ENCODE data around the gene RAB8A. TPM values are rescaled to one million over a fixed set of nuclear protein-coding genes. Genes with fewer than 3 reads are reported as not detected.

The RAB8A gene
- total RNA-seq = 100 to 1,000 TPM in 1 of 9 donors, 10 to 100 TPM in 8; 42.6 to 118 (median 72.1) TPM
- polyA plus RNA-seq = 100 to 1,000 TPM in 1 of 3 donors, 10 to 100 TPM in 2; 32.0 to 143 (median 34.8) TPM
- long read RNA-seq, donor 1, transcript RAB8A-201 (8 exons, 2,827 nt) = major isoform, 45 of 47 reads
- long read RNA-seq, donor 1, partial matches to known transcripts = 0 of 47 reads
- long read RNA-seq, donor 1, other reads (novel, unspliced or antisense) = 0 of 47 reads
- long read RNA-seq, donor 2, transcript RAB8A-201 (8 exons, 2,827 nt) = major isoform, 13 of 15 reads
- long read RNA-seq, donor 2, partial matches to known transcripts = 0 of 15 reads
- long read RNA-seq, donor 2, other reads (novel, unspliced or antisense) = 0 of 15 reads
- long read RNA-seq, donor 3, transcript RAB8A-201 (8 exons, 2,827 nt) = major isoform, 28 of 29 reads
- long read RNA-seq, donor 3, partial matches to known transcripts = 0 of 29 reads
- long read RNA-seq, donor 3, other reads (novel, unspliced or antisense) = 0 of 29 reads
- long read RNA-seq, donor 4, transcript RAB8A-201 (8 exons, 2,827 nt) = major isoform, 95 of 102 reads
- long read RNA-seq, donor 4, partial matches to known transcripts = 3 of 102 reads
- long read RNA-seq, donor 4, other reads (novel, unspliced or antisense) = 3 of 102 reads
- long read RNA-seq, donor 5, transcript RAB8A-201 (8 exons, 2,827 nt) = major isoform, 154 of 161 reads
- long read RNA-seq, donor 5, partial matches to known transcripts = 1 of 161 reads
- long read RNA-seq, donor 5, other reads (novel, unspliced or antisense) = 5 of 161 reads
- long read RNA-seq, donor 6, transcript RAB8A-201 (8 exons, 2,827 nt) = major isoform, 45 of 48 reads
- long read RNA-seq, donor 6, partial matches to known transcripts = 2 of 48 reads
- long read RNA-seq, donor 6, other reads (novel, unspliced or antisense) = 1 of 48 reads
- long read RNA-seq, donor 7, transcript RAB8A-201 (8 exons, 2,827 nt) = major isoform, 19 of 21 reads
- long read RNA-seq, donor 7, partial matches to known transcripts = 0 of 21 reads
- long read RNA-seq, donor 7, other reads (novel, unspliced or antisense) = 0 of 21 reads
- long read RNA-seq, donor 8, transcript RAB8A-201 (8 exons, 2,827 nt) = major isoform, 41 of 61 reads
- long read RNA-seq, donor 8, partial matches to known transcripts = 18 of 61 reads
- long read RNA-seq, donor 8, other reads (novel, unspliced or antisense) = 0 of 61 reads
- long read RNA-seq, donor 9, transcript RAB8A-201 (8 exons, 2,827 nt) = major isoform, 31 of 31 reads
- long read RNA-seq, donor 9, partial matches to known transcripts = 0 of 31 reads
- long read RNA-seq, donor 9, other reads (novel, unspliced or antisense) = 0 of 31 reads
- long read RNA-seq, donor 10, transcript RAB8A-201 (8 exons, 2,827 nt) = major isoform, 23 of 23 reads
- long read RNA-seq, donor 10, partial matches to known transcripts = 0 of 23 reads
- long read RNA-seq, donor 10, other reads (novel, unspliced or antisense) = 0 of 23 reads

DNA sequence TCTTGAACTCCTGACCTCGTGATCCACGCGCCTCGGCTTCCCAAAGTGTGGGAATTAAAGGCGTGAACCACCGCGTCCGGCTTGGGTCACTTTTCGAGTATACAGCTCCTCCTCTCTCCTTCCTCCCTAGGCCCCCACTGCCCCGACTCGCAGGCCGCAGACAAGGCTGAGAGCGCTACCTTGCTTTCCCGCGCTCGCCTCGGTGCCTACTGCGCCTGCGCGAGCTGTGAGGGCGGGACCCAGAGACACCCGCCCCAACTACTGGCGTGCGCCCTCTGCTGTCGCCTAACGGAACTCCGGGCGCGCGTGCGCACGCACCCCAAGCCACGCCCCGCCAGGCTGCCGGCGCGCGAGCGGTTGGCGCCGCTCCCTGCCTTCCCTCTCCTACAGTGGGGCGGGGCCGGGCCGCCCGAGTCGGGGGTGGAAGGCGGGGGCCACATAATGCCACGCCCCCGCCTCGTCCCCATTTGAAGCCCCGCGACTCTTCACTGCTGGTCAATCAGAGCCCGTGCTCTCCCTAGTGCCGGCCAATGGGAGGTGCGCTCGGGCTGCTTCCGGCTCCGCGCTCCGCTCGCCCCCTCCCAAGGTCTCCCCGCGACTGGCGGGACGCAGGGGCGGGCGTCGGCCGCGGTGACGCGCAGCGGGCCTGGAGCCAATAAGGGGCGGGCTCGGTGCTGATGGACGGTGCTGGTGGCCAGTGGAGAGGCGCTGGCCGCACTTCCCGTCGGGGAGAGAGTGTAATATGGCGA is at the start of gene RAB8A:
Gene RAB8A, plus strand, starts transcription at position 730 of the 749 bp plus-strand sequence. Its CDS starts 13 bp downstream, at position 743.
- H3K9me3 ChIP-seq (replicated peaks in 1 of 3) = no peaks in the 10 kb centered on the region
- H3K4me1 ChIP-seq (replicated peaks in 1 of 2) = peaks cover 15 to 47% of the 10 kb centered on the region in 2 donors
- intact Hi-C loops (cut with DNase I) = loop anchor here in 1 of 2 donors (5.0 kb wide), 1 partner anchor 39 kb away; no protein-coding TSS in a partner anchor
- TF ChIP-seq, protein P1, sequence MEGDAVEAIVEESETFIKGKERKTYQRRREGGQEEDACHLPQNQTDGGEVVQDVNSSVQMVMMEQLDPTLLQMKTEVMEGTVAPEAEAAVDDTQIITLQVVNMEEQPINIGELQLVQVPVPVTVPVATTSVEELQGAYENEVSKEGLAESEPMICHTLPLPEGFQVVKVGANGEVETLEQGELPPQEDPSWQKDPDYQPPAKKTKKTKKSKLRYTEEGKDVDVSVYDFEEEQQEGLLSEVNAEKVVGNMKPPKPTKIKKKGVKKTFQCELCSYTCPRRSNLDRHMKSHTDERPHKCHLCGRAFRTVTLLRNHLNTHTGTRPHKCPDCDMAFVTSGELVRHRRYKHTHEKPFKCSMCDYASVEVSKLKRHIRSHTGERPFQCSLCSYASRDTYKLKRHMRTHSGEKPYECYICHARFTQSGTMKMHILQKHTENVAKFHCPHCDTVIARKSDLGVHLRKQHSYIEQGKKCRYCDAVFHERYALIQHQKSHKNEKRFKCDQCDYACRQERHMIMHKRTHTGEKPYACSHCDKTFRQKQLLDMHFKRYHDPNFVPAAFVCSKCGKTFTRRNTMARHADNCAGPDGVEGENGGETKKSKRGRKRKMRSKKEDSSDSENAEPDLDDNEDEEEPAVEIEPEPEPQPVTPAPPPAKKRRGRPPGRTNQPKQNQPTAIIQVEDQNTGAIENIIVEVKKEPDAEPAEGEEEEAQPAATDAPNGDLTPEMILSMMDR (IDR thresholded peaks at IDR 0.05) = peak; percentile 84 to 100 (median 96)
- no peak for TF ChIP-seq POLR2A (IDR thresholded peaks at IDR 0.05)
- H3K4me3 ChIP-seq = peak within 1 kb of the TSS; percentile 76 to 97 (median 90)
- no peaks in the 10 kb centered on the region for H3K27me3 ChIP-seq
- H3K36me3 ChIP-seq (replicated peaks in 1 of 2) = no peaks in the 10 kb centered on the region
- peak; percentile 99 for DNase-seq
- 0 to 1% (median 1%) methylated on average over 17 to 81 of the region's 81 CpGs for WGBS, 4 donors
- peak within 1 kb of the TSS; percentile 79 to 93 (median 89) for H3K27ac ChIP-seq

DNA sequence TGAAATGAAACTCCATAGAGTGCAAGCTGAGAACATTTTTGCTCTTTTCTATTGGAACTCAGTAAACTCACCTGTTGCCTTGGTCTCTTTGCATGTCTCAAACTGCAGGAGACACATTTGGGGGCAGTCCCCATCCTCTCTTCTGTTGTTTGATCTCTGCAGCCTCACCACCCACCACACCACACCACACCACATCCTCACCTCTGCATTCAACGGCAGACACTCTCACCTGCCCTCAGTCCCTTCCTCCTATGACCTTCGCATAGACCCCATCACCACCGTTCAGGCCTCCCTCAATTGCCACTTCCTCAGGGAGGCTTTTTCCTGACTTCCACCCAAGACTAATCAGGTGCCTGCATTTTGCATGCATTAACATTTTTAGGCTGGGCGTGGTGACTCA is 49.7 kb upstream of the RAB8A start:
- H3K4me3 ChIP-seq = no peak overlapping the region
- no peaks in the 10 kb centered on the region for H3K9me3 ChIP-seq (replicated peaks in 1 of 3)
- TF ChIP-seq POLR2A (IDR thresholded peaks at IDR 0.05) = no peak
- TF ChIP-seq, protein P1 (IDR thresholded peaks at IDR 0.05) = no peak
- H3K27me3 ChIP-seq = no peaks in the 10 kb centered on the region
- peaks cover 0 to 4% of the 10 kb centered on the region in 2 donors for H3K4me1 ChIP-seq (replicated peaks in 1 of 2)
- 64 to 84% (median 72%) methylated on average over 4 of the region's 4 CpGs for WGBS, 4 donors
- no peak overlapping the region for H3K27ac ChIP-seq
- intact Hi-C loops (cut with DNase I) = no loop called here
- no peaks in the 10 kb centered on the region for H3K36me3 ChIP-seq (replicated peaks in 1 of 2)
- no peak for DNase-seq

DNA sequence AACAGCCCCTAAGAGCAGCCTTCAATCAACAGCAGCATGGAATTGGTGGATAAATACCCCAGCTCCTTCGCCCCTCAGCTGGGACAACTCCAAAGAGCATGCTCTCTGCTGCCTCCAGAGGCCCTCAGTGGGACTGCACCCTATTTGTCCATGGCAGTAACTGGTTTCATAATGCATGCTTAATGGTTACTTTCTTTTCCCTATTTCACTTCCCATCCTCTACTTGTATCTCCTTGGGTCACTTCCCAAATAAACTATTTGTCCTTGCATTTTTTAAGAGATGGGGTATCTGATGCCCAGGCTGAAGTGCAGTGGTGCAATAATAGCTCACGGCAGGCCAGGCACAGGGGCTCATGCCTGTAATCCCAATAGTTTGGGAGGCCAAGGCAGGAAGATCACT is 48.9 kb upstream of the RAB8A start:
- no peak overlapping the region for H3K27ac ChIP-seq
- H3K4me1 ChIP-seq (replicated peaks in 1 of 2) = peaks cover 0 to 7% of the 10 kb centered on the region in 2 donors
- WGBS, 4 donors = 61 to 85% (median 72%) methylated on average over 2 of the region's 2 CpGs
- TF ChIP-seq, protein P1 (IDR thresholded peaks at IDR 0.05) = peak; percentile 63 to 87 (median 78)
- TF ChIP-seq POLR2A (IDR thresholded peaks at IDR 0.05) = no peak
- H3K9me3 ChIP-seq (replicated peaks in 1 of 3) = no peaks in the 10 kb centered on the region
- H3K27me3 ChIP-seq = no peaks in the 10 kb centered on the region
- peak in 3 of 7 donors; percentile 62 to 76 (median 70) for DNase-seq
- H3K36me3 ChIP-seq (replicated peaks in 1 of 2) = no peaks in the 10 kb centered on the region
- no peak overlapping the region for H3K4me3 ChIP-seq
- intact Hi-C loops (cut with DNase I) = no loop called here

Data from adrenal gland (tissue), 19 donors.